GM12878 (cell line): ENCODE data around the gene DAPK2. TPM values are rescaled to one million over a fixed set of nuclear protein-coding genes. Genes with fewer than 3 reads are reported as not detected.

Experiments
- ATAC-seq: fragments of 200-7000 bp; cut with Tn5 transposase; 3 replicates; pipeline ENCODE4 v1.9.1; 2020; ENCODE audit warnings: mild to moderate bottlenecking, moderate library complexity
- BruUV-seq: library from RNA; stranded (reverse); fragments of 400-500 nt; replicated peaks from 2 replicates; lab custom pipeline; 2021; lab: Mats Ljungman, UMichigan
- CTCF ChIA-PET: fragments of 300-600 bp; sonication (Branson Sonifier 250); formaldehyde crosslinking; extraction: SDS; loops from one replicate; lab custom pipeline; 2021; ENCODE audit warnings: inconsistent platforms; lab: Yijun Ruan, JAX
- POLR2A ChIA-PET: fragments of 350-600 bp; formaldehyde crosslinking; extraction: SDS; loops from one replicate; lab custom pipeline; 2021; ENCODE audit warnings: inconsistent platforms; lab: Charles Lee
- RAD21 ChIA-PET: fragments of 300-600 bp; sonication (Branson Sonifier 250); formaldehyde crosslinking; loops from one replicate; lab custom pipeline; 2023; ENCODE audit warnings: antibody characterized with exemption; ENCODE audit not compliant: unreplicated experiment; lab: Charles Lee
- SMC1A ChIA-PET: fragments of 300-600 bp; sonication (Branson Sonifier 250); formaldehyde crosslinking; loops from one replicate; lab custom pipeline; 2023; ENCODE audit not compliant: unreplicated experiment, uncharacterized antibody; lab: Charles Lee
- DNase-seq: peaks from one replicate; pipeline ENCODE4 v3.0.0-alpha.2; 2011; ENCODE audit warnings: low read depth, low spot score
- FAIRE-seq: peaks from 3 replicates; lab custom pipeline; 2011; peaks lifted over from hg19 to GRCh38; lab: Jason Lieb, UNC
- H2AFZ ChIP-seq: 2 replicates; pipeline ENCODE4 v1.6.0; 2011; ENCODE audit warnings: low read depth, low read length, control low read depth; ENCODE audit not compliant: control insufficient read depth
- H3K27ac ChIP-seq: 2 replicates; pipeline ENCODE4 v1.5.1; 2011; ENCODE audit warnings: control low read depth; ENCODE audit not compliant: control insufficient read depth, insufficient read depth
- H3K27me3 ChIP-seq, 2 experiments: replicated peaks in 1 of 2; 2 replicates each; pipeline versions ENCODE4 v1.6.0 to v1.6.1; 2011; ENCODE audit warnings: low read length in 1 of 2; ENCODE audit not compliant: control insufficient read depth in 2 of 2, insufficient read depth in 2 of 2
- H3K36me3 ChIP-seq, 2 experiments: 2 replicates each; pipeline ENCODE4 v1.5.1; 2011; ENCODE audit warnings: low read length in 1 of 2; ENCODE audit not compliant: control insufficient read depth in 2 of 2, insufficient read depth in 2 of 2
- H3K4me1 ChIP-seq: 2 replicates; pipeline ENCODE4 v1.6.1; 2011; ENCODE audit warnings: mild to moderate bottlenecking, low read length, moderate library complexity, mixed read lengths; ENCODE audit not compliant: control insufficient read depth, insufficient read depth
- H3K4me2 ChIP-seq: 2 replicates; pipeline ENCODE4 v1.6.0; 2011; ENCODE audit warnings: control low read depth; ENCODE audit not compliant: control insufficient read depth, insufficient read depth
- H3K4me3 ChIP-seq: fragments of 200-600 bp; sonication (generic); 2 replicates; pipeline ENCODE4 v1.5.1; 2016
- H3K79me2 ChIP-seq: 2 replicates; pipeline ENCODE4 v1.6.0; 2011; ENCODE audit warnings: low read length; ENCODE audit not compliant: control insufficient read depth, insufficient read depth
- H3K9ac ChIP-seq: 2 replicates; pipeline ENCODE4 v1.8.0; 2011; ENCODE audit warnings: low read length, control low read depth, mixed read lengths; ENCODE audit not compliant: control insufficient read depth, insufficient read depth
- H3K9me3 ChIP-seq: replicated peaks from 3 replicates; pipeline ENCODE4 v1.5.1; 2011; ENCODE audit warnings: mild to moderate bottlenecking, low read length; ENCODE audit not compliant: control insufficient read depth, insufficient read depth
- H4K20me1 ChIP-seq: 2 replicates; pipeline ENCODE4 v1.6.0; 2011; ENCODE audit not compliant: control insufficient read depth, insufficient read depth
- ATF7 ChIP-seq: fragments of 450-650 bp; IDR thresholded peaks from 2 replicates; pipeline ENCODE4 v1.6.1; 2016; ENCODE audit warnings: low read depth, mild to moderate bottlenecking
- CEBPB ChIP-seq, 2 experiments: fragments of 150-350 bp in 1 of 2; IDR thresholded peaks; 2 replicates each; pipeline ENCODE4 v1.6.1; 2012 to 2014; ENCODE audit warnings: low read depth in 2 of 2, low read length in 2 of 2, borderline replicate concordance in 1 of 2, inconsistent platforms in 1 of 2
- CREB1 ChIP-seq: IDR thresholded peaks from 2 replicates; pipeline ENCODE4 v1.6.1; 2012; ENCODE audit warnings: low read depth, mild to moderate bottlenecking, inconsistent platforms
- EP300 ChIP-seq, 2 experiments: fragments of 150-350 bp in 1 of 2; IDR thresholded peaks; 2 replicates each; pipeline ENCODE4 v1.6.1; 2011 to 2012; ENCODE audit warnings: low read depth in 2 of 2, low read length in 2 of 2, borderline replicate concordance in 1 of 2, improper control_type of control experiment in 1 of 2, inconsistent platforms in 1 of 2; ENCODE audit not compliant: control insufficient read depth in 1 of 2
- JUNB ChIP-seq: IDR thresholded peaks from 2 replicates; pipeline ENCODE4 v1.6.1; 2016; ENCODE audit warnings: antibody characterized with exemption, mild to moderate bottlenecking
- KDM1A ChIP-seq: fragments of 200-600 bp; sonication (generic); IDR thresholded peaks from 2 replicates; pipeline ENCODE4 v1.6.1; 2016; ENCODE audit warnings: borderline replicate concordance
- MLLT1 ChIP-seq: fragments of 450-650 bp; IDR thresholded peaks from 2 replicates; pipeline ENCODE4 v1.6.1; 2016; ENCODE audit warnings: mild to moderate bottlenecking
- MTA2 ChIP-seq: fragments of 450-650 bp; IDR thresholded peaks from 2 replicates; pipeline ENCODE4 v1.6.1; 2016; ENCODE audit warnings: low read depth, mild to moderate bottlenecking, moderate library complexity
- MTA3 ChIP-seq: IDR thresholded peaks from 2 replicates; pipeline ENCODE4 v1.6.1; 2012; ENCODE audit warnings: low read length, inconsistent platforms, borderline replicate concordance
- MYB ChIP-seq: fragments of 150-350 bp; IDR thresholded peaks from 2 replicates; pipeline ENCODE4 v1.6.1; 2014; ENCODE audit warnings: mild to moderate bottlenecking, low read depth, low read length, borderline replicate concordance
- NKRF ChIP-seq: fragments of 450-650 bp; conservative IDR thresholded peaks from 2 replicates; pipeline ENCODE4 v1.6.1; 2017; ENCODE audit warnings: mild to moderate bottlenecking, moderate library complexity
- NR2C2 ChIP-seq: IDR thresholded peaks from 2 replicates; pipeline ENCODE4 v1.6.1; 2011; ENCODE audit warnings: borderline replicate concordance, low read depth; ENCODE audit not compliant: control insufficient read depth, insufficient read length
- NRF1 ChIP-seq: conservative IDR thresholded peaks from 2 replicates; pipeline ENCODE4 v1.6.1; 2011; ENCODE audit warnings: mild to moderate bottlenecking, low read depth, low read length, improper control_type of control experiment
- PML ChIP-seq: IDR thresholded peaks from 2 replicates; pipeline ENCODE4 v1.6.1; 2012; ENCODE audit warnings: low read length, inconsistent platforms
- RCOR1 ChIP-seq: conservative IDR thresholded peaks from 2 replicates; pipeline ENCODE4 v1.6.1; 2012; ENCODE audit warnings: low read depth, low read length, improper control_type of control experiment
- SP1 ChIP-seq: IDR thresholded peaks from one replicate; pipeline ENCODE4 v1.6.1; 2011; ENCODE audit warnings: low read depth, low read length
- SREBF2 ChIP-seq: IDR thresholded peaks from 2 replicates; pipeline ENCODE4 v1.6.1; 2012; ENCODE audit warnings: mild to moderate bottlenecking, low read length
- TCF7 ChIP-seq: IDR thresholded peaks from 2 replicates; pipeline ENCODE4 v1.6.1; 2014; ENCODE audit warnings: antibody characterized with exemption, borderline replicate concordance
- USF2 ChIP-seq: IDR thresholded peaks from 2 replicates; pipeline ENCODE4 v1.6.1; 2011; ENCODE audit warnings: low read depth, low read length, improper control_type of control experiment, borderline replicate concordance
- ZNF217 ChIP-seq: fragments of 450-650 bp; IDR thresholded peaks from 2 replicates; pipeline ENCODE4 v1.6.1; 2017; ENCODE audit warnings: antibody characterized with exemption, mild to moderate bottlenecking
- ZNF384 ChIP-seq: IDR thresholded peaks from 2 replicates; pipeline ENCODE4 v1.6.1; 2012; ENCODE audit warnings: low read depth, mild to moderate bottlenecking, low read length, improper control_type of control experiment, borderline replicate concordance
- whole genome bisulfite sequencing: methylation state at CpG from one replicate; pipeline ENCODE4 v1.1.6; 2016; ENCODE audit warnings: low lambda C conversion rate; ENCODE audit not compliant: insufficient replicate concordance, insufficient coverage; ENCODE audit errors: missing lambda C conversion rate; 5-methylcytosine and 5-hydroxymethylcytosine counted together
- in situ Hi-C: fragments of 300-500 bp; cut with MboI; formaldehyde crosslinking; loops from 9 replicates; pipeline ENCODE4 v1.14.3; 2018; ENCODE audit warnings: mixed read lengths
- intact Hi-C: fragments of 100-400 bp; cut with micrococcal nuclease; formaldehyde crosslinking; loops from one replicate; pipeline ENCODE4 v1.14.2; 2022; ENCODE audit not compliant: unreplicated experiment
- polyA plus RNA-seq, 11 experiments: library from polyadenylated mRNA; depleted of rRNA in 4 of 11; unstranded in 6 of 11; stranded (reverse) in 5 of 11; fragments of >200 nt; fragmentation: Nextera tagmentation in 4 of 11; fragmentation: Illumina TruSeq in 1 of 11; extraction: Ambion mirVana in 4 of 11; extraction: Trizol in 1 of 11; gene quantifications; 1 replicate in 1 of 11; 2 replicates in 10 of 11; pipeline versions ENCODE4 v1.2.1 to v1.2.3, GENCODE V29; 2011 to 2016; ENCODE audit warnings: inconsistent platforms in 2 of 11, missing spikeins in 2 of 11, low read depth in 1 of 11
- total RNA-seq, 4 experiments: library from RNA; depleted of rRNA in 3 of 4; stranded (reverse); fragments of >200 nt in 3 of 4; fragmentation: Illumina TruSeq in 1 of 4; extraction: Trizol in 1 of 4; gene quantifications; 2 replicates each; pipeline versions ENCODE4 v1.2.1 to v1.2.3, GENCODE V29; 2013 to 2021

Gene DAPK2
- total and polyA plus RNA-seq, 10 of the 15 experiments (the other 5 are each of a cell fraction or from before 2014, with no cell fraction given), result 0.69 to 8.4 (median 4.1) TPM

DNA sequence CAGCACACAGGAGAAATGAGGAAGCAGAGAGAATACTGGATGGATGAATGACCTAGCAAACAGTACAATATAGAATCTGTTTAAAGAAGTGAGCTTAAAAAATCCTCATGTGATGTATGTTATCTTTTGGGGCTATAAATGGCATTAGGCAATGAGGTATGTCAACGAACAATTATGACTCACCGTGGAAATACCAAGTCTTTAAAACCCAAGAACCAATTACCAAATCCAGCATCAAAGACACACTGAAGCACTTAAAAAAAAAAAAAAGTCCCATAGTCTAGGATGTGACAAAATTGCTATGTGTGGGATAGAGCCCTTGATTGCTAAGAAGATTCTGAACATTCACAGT, 176.3 kb downstream of the DAPK2 start:
- Histone ChIP-seq H3K27me3 (no peaks in the 10 kb centered on the region), H4K20me1 (no peaks in the 10 kb centered on the region), H3K36me3 (no peaks in the 10 kb centered on the region), H2AFZ (no peak overlapping the region), H3K4me2 (peak overlapping the region; percentile 30; the same call in 1 of the 2 replicates), H3K27ac (peak overlapping the region; percentile 40), H3K4me3 (no peak overlapping the region), H3K79me2 (no peaks in the 10 kb centered on the region), H3K9ac (no peak overlapping the region), H3K4me1 (peaks cover 20% of the 10 kb centered on the region), H3K9me3 (no peaks in the 10 kb centered on the region; the same call in 2 of the 3 replicates)
- ChIA-PET RAD21 (interaction anchor here (0.6 to 8.0 kb wide), 15 partner anchors 11 to 176 kb away, joined by 3 to 70 read pairs (median 6); partner anchors contain the start of gene DAPK2), CTCF (interaction anchor here (0.8 to 3.9 kb wide), 10 partner anchors 10 to 198 kb away, joined by 3 to 22 read pairs (median 6); partner anchors contain the start of gene DAPK2), SMC1A (interaction anchor here (0.9 to 7.8 kb wide), 13 partner anchors 10 to 118 kb away, joined by 3 to 84 read pairs (median 7); no protein-coding TSS in a partner anchor), POLR2A (interaction anchor here (0.6 to 5.6 kb wide), 7 partner anchors 8 to 37 kb away, joined by 3 to 53 read pairs (median 7); partner anchors contain the start of gene HERC1)
- intact Hi-C loops (no loop called here), in situ Hi-C loops (no loop called here)
- peak; percentile 84 for ATAC-seq
- WGBS, result 0% methylated on average over 2 of the region's 2 CpGs
- no TSS peak for BruUV-seq
- DNase-seq, result no peak
- FAIRE-seq, result no peak
- TF ChIP-seq SREBF2, result no peak
- no peak for TF ChIP-seq USF2
- no peak for TF ChIP-seq MYB
- peak; percentile 44; the same call in 1 of the 2 replicates for TF ChIP-seq MTA3
- peak in 1 of 2 experiments; percentile 53; a peak in 1 of 4 replicates for TF ChIP-seq CEBPB (IDR thresholded peaks at IDR 0.05; ENCODE audit: borderline replicate concordance in 1 of 2, low read depth in 2 of 2, low read length in 2 of 2)
- TF ChIP-seq KDM1A, result no peak
- peak; percentile 79 for TF ChIP-seq JUNB
- no peak for TF ChIP-seq NR2C2
- TF ChIP-seq CREB1, result peak; percentile 55; the same call in 1 of the 2 replicates
- no peak for TF ChIP-seq SP1
- peak; percentile 37 for TF ChIP-seq ZNF384
- no peak for TF ChIP-seq NRF1
- 0 out of 2 replicates have a peak, but pooled peaks have one; percentile 48 for TF ChIP-seq PML
- TF ChIP-seq ATF7, result peak; percentile 80; the same call in 1 of the 2 replicates
- 0 out of 2 replicates have a peak, but pooled peaks have one; percentile 3 for TF ChIP-seq ZNF217
- TF ChIP-seq TCF7, result peak; percentile 75
- no peak for TF ChIP-seq RCOR1
- peak; percentile 78 for TF ChIP-seq MTA2
- TF ChIP-seq MLLT1, result no peak
- TF ChIP-seq NKRF, result no peak
- peak in 1 of 2 experiments; percentile 23; a peak in 1 of 4 replicates for TF ChIP-seq EP300 (IDR thresholded peaks at IDR 0.05; ENCODE audit: borderline replicate concordance in 1 of 2, control insufficient read depth in 1 of 2, low read depth in 2 of 2, low read length in 2 of 2)
